ENCODE results near the gene DRD4. TPM values are rescaled to one million over a fixed set of nuclear protein-coding genes. Genes with fewer than 3 reads are reported as not detected.

Gene DRD4
- total RNA-seq, 3 donors from 2014 or later: 1.2 to 2.4 (median 1.8) TPM

GRCh38 chr11:592501-592900 lies 44.6 kb upstream of the DRD4 start:
- H3K4me3 ChIP-seq: no peak overlapping the region
- no peaks in the 10 kb centered on the region for H3K9me3 ChIP-seq
- TF ChIP-seq, protein P1, sequence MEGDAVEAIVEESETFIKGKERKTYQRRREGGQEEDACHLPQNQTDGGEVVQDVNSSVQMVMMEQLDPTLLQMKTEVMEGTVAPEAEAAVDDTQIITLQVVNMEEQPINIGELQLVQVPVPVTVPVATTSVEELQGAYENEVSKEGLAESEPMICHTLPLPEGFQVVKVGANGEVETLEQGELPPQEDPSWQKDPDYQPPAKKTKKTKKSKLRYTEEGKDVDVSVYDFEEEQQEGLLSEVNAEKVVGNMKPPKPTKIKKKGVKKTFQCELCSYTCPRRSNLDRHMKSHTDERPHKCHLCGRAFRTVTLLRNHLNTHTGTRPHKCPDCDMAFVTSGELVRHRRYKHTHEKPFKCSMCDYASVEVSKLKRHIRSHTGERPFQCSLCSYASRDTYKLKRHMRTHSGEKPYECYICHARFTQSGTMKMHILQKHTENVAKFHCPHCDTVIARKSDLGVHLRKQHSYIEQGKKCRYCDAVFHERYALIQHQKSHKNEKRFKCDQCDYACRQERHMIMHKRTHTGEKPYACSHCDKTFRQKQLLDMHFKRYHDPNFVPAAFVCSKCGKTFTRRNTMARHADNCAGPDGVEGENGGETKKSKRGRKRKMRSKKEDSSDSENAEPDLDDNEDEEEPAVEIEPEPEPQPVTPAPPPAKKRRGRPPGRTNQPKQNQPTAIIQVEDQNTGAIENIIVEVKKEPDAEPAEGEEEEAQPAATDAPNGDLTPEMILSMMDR (IDR thresholded peaks at IDR 0.05): no peak
- DNase-seq (no peak), ATAC-seq (no peak)
- no peaks in the 10 kb centered on the region for H3K4me1 ChIP-seq (ENCODE audit: low read depth)
- peaks cover 8% of the 10 kb centered on the region for H3K36me3 ChIP-seq (ENCODE audit: low read depth)
- intact Hi-C loops (cut with DNase I, micrococcal nuclease): no loop called here

DNA sequence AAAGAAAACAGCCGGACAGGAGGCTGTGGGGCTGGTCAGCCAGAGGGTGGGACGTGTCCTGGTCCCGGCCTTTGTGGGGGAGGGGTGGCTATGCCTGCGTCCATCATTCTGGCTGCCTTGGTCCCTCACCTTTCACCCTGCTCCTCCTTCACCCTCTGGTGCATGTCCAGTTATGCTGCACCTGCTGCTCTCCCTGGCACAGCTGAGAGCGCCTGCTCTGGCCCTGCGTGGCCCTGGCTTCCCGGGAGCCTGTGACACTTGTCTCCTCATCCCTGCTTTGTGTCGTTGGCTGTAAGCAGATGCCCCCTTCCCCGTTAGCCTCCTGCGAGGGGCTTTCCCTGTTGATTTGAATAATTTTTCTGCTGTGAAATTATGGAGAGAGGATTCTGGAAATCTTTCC lies 44.2 kb upstream of the DRD4 start:
- intact Hi-C loops (cut with DNase I, micrococcal nuclease): no loop called here
- no peak overlapping the region for H3K4me3 ChIP-seq
- ATAC-seq: no peak
- no peaks in the 10 kb centered on the region for H3K4me1 ChIP-seq (ENCODE audit: low read depth)
- H3K36me3 ChIP-seq (ENCODE audit: low read depth): peaks cover 8% of the 10 kb centered on the region
- TF ChIP-seq, protein P1 (IDR thresholded peaks at IDR 0.05): no peak
- no peaks in the 10 kb centered on the region for H3K9me3 ChIP-seq
- DNase-seq: no peak

- Histone ChIP-seq H3K4me1 (ENCODE audit: low read depth) (no peaks in the 10 kb centered on the region), H3K36me3 (ENCODE audit: low read depth) (peaks cover 8% of the 10 kb centered on the region), H3K4me3 (no peak overlapping the region), H3K9me3 (no peaks in the 10 kb centered on the region)
- intact Hi-C loops (cut with DNase I, micrococcal nuclease): no loop called here
- peak in 1 of 3 donors; percentile 24 for DNase-seq
- no peak for ATAC-seq
- TF ChIP-seq, protein P1 (IDR thresholded peaks at IDR 0.05): no peak
These were observed 43.7 kb upstream of the DRD4 start for GRCh38 chr11:593347-593746.

- TF ChIP-seq, protein P1 (IDR thresholded peaks at IDR 0.05): no peak
- DNase-seq (no peak), ATAC-seq (no peak)
- Histone ChIP-seq H3K9me3 (no peaks in the 10 kb centered on the region), H3K4me3 (no peak overlapping the region), H3K36me3 (ENCODE audit: low read depth) (peaks cover 8% of the 10 kb centered on the region), H3K4me1 (ENCODE audit: low read depth) (no peaks in the 10 kb centered on the region)
- intact Hi-C loops (cut with DNase I, micrococcal nuclease): no loop called here
These were observed 41.7 kb upstream of the DRD4 start for GRCh38 chr11:595400-595799.

GRCh38 chr11:596374-596773 lies 40.7 kb upstream of the DRD4 start:
- Histone ChIP-seq H3K36me3 (ENCODE audit: low read depth) (peaks cover 8% of the 10 kb centered on the region), H3K4me1 (ENCODE audit: low read depth) (no peaks in the 10 kb centered on the region), H3K4me3 (no peak overlapping the region), H3K9me3 (no peaks in the 10 kb centered on the region)
- TF ChIP-seq, protein P1 (IDR thresholded peaks at IDR 0.05): no peak
- intact Hi-C loops (cut with DNase I, micrococcal nuclease): no loop called here
- DNase-seq (peak in 1 of 3 donors; percentile 25), ATAC-seq (no peak)

DNA sequence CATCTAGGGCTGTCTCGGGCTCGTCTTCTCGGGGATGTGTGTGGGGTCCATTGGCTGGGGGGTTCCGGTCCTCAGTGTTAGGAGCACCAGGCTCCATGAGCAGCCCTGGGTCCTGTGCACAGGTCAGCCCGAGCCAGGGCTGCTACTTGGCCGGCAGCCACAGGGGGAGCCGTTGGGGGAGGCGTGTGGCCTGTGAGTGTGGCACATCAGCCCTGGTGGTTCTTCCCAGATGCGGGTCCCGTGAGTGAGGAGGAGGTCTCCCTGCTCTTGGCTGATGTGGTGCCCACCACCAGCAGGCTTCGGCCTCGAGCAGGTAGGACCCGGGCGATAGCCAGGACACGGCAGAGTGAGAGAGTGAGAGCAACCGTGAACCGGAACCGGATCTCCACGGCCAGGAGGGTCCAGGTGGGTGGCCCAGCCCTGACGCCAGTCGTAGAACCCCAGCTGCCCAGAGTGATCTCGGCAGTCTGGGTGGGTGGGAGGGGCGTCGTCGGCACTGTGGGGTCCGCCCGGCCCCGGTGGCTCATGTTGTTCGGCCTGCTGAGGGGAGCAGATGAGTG lies 39.8 kb upstream of the DRD4 start:
- Histone ChIP-seq H3K36me3 (ENCODE audit: low read depth) (peaks cover 8% of the 10 kb centered on the region), H3K9me3 (no peaks in the 10 kb centered on the region), H3K4me3 (no peak overlapping the region), H3K4me1 (ENCODE audit: low read depth) (no peaks in the 10 kb centered on the region)
- TF ChIP-seq, protein P1 (IDR thresholded peaks at IDR 0.05): no peak
- DNase-seq (no peak), ATAC-seq (peak; percentile 22)
- intact Hi-C loops (cut with DNase I, micrococcal nuclease): no loop called here
